ENCODE data around the gene FOXB1. TPM values are rescaled to one million over a fixed set of nuclear protein-coding genes. Genes with fewer than 3 reads are reported as not detected.

FOXB1 gene
- total RNA-seq, 1 donor from 2014 or later = not detected

- no peak for DNase-seq (ENCODE audit: low spot score)
- Mint-ChIP-seq H3K27me3 (ENCODE audit: low read depth) (peaks cover 87% of the 10 kb centered on the region), H3K36me3 (ENCODE audit: low read depth) (no peaks in the 10 kb centered on the region), H3K27ac (ENCODE audit: unreplicated experiment) (no peak overlapping the region), H3K9me3 (ENCODE audit: low read depth) (no peaks in the 10 kb centered on the region), H3K4me3 (ENCODE audit: unreplicated experiment) (peak overlapping the region; percentile 55), H3K4me1 (ENCODE audit: low read depth) (peaks cover 23% of the 10 kb centered on the region)
- no peak for TF ChIP-seq CTCF (IDR thresholded peaks at IDR 0.05)
These were observed 1.5 kb downstream of the FOXB1 start for GRCh38 chr15:60005352-60006202.

DNA sequence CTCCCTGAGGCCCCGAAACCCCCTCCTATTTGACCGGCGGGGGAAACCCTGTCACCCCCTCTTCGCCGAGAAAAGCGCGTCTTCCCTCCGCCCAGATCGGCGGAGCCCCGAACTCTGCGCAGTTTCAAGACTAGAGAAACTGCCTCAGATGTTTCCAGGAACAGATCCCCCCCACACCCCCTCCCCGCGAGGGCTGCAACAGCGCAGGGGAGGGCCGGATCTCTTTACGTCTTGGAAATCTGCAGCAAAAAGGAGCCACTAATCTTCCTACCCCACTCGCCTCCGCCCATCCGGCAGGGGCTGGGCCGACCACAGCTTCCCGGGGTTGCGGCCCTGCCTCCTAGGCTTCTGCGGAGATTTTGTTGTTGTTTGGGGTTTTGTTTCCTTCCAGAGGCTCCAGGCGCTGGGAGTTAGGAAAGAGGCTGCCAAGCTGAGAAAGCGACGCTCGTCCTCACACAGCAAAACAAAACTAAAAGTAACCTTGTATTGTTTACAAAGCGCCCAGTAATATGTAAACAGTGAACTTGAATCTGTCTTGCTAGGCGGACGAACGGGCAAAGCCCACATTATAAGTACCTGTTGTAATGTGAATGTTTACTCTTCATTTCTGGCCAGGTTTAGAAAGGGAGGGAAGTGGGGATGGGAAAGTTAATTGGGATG lies 2.2 kb downstream of the FOXB1 start:
- no peak for TF ChIP-seq CTCF (IDR thresholded peaks at IDR 0.05)
- DNase-seq (ENCODE audit: low spot score) = no peak
- Mint-ChIP-seq H3K36me3 (ENCODE audit: low read depth) (no peaks in the 10 kb centered on the region), H3K27me3 (ENCODE audit: low read depth) (peaks cover 87% of the 10 kb centered on the region), H3K4me1 (ENCODE audit: low read depth) (peaks cover 23% of the 10 kb centered on the region), H3K4me3 (ENCODE audit: unreplicated experiment) (peak overlapping the region; percentile 55), H3K27ac (ENCODE audit: unreplicated experiment) (no peak overlapping the region), H3K9me3 (ENCODE audit: low read depth) (no peaks in the 10 kb centered on the region)

GRCh38 chr15:60006873-60007272 lies 2.8 kb downstream of the FOXB1 start:
- H3K4me3 Mint-ChIP-seq (ENCODE audit: unreplicated experiment) = no peak overlapping the region
- no peak overlapping the region for H3K27ac Mint-ChIP-seq (ENCODE audit: unreplicated experiment)
- DNase-seq (ENCODE audit: low spot score) = no peak
- H3K9me3 Mint-ChIP-seq (ENCODE audit: low read depth) = no peaks in the 10 kb centered on the region
- no peaks in the 10 kb centered on the region for H3K36me3 Mint-ChIP-seq (ENCODE audit: low read depth)
- H3K27me3 Mint-ChIP-seq (ENCODE audit: low read depth) = peaks cover 86% of the 10 kb centered on the region
- TF ChIP-seq CTCF (IDR thresholded peaks at IDR 0.05) = no peak
- peaks cover 23% of the 10 kb centered on the region for H3K4me1 Mint-ChIP-seq (ENCODE audit: low read depth)

GRCh38 chr15:60009124-60009960 lies 5.2 kb downstream of the FOXB1 start:
- H3K4me1 Mint-ChIP-seq (ENCODE audit: low read depth) = peaks cover 23% of the 10 kb centered on the region
- H3K36me3 Mint-ChIP-seq (ENCODE audit: low read depth) = no peaks in the 10 kb centered on the region
- H3K27me3 Mint-ChIP-seq (ENCODE audit: low read depth) = peaks cover 83% of the 10 kb centered on the region
- H3K4me3 Mint-ChIP-seq (ENCODE audit: unreplicated experiment) = no peak overlapping the region
- no peak for DNase-seq (ENCODE audit: low spot score)
- H3K27ac Mint-ChIP-seq (ENCODE audit: unreplicated experiment) = no peak overlapping the region
- H3K9me3 Mint-ChIP-seq (ENCODE audit: low read depth) = no peaks in the 10 kb centered on the region
- TF ChIP-seq CTCF (IDR thresholded peaks at IDR 0.05) = no peak

Measured in chondrocyte (in vitro differentiated cells).